Urothelium cell line (cell line): Measurements from ENCODE around the gene CCSAP.
"Not testable (repeated sequence)": the region's sequence is repeated elsewhere in the genome, so short reads cannot be mapped to it uniquely, and the experiment has no call there.

Experiments used
- DNase-seq: peaks from one replicate; pipeline ENCODE4 v3.0.0; 2011; ENCODE audit warnings: low spot score, mixed read lengths
- FAIRE-seq: peaks from 2 replicates; lab custom pipeline; 2011; peaks lifted over from hg19 to GRCh38; lab: Jason Lieb, UNC

Gene CCSAP

DNA sequence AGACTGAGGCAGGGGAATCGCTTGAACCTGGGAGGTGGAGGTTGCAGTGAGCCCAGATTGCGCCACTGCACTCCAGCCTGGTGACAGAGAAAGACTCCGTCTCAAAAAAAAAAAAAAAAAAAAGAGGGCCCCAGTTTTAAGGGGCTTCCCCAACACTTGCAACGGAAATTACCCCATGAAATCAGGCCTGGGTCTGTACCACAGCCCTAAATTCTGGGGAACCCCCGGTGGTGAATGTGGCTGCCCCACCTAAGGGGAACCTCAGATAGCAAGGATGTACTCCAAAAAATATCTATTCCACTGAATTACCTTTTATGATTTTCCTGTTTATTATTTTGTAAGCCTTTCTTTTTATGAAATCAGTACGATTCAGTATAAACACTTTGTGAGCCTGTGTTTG, 15.1 kb downstream of the CCSAP start:
- FAIRE-seq, DNase-seq: not testable (repeated sequence)

DNA sequence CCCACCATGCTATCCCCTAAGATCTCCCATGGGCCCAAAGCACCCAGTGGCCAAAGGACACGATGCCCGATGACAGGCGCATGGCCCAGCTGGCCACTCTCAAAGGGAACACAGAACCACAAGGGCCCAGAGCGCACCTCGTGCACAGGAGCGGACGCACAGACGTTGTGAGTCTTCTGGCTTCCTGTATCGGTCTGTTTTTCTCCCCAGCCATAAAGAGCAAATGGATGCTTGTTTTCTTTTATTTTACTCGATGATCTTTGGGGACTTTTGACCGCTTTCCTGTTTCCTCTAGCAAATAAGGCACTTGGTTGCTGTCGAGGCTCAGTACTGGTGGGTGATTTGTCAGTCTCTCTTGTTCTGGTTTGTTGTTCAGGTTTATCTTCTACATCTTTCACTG, 16.2 kb downstream of the CCSAP start:
- FAIRE-seq (no peak), DNase-seq (no peak)

DNA sequence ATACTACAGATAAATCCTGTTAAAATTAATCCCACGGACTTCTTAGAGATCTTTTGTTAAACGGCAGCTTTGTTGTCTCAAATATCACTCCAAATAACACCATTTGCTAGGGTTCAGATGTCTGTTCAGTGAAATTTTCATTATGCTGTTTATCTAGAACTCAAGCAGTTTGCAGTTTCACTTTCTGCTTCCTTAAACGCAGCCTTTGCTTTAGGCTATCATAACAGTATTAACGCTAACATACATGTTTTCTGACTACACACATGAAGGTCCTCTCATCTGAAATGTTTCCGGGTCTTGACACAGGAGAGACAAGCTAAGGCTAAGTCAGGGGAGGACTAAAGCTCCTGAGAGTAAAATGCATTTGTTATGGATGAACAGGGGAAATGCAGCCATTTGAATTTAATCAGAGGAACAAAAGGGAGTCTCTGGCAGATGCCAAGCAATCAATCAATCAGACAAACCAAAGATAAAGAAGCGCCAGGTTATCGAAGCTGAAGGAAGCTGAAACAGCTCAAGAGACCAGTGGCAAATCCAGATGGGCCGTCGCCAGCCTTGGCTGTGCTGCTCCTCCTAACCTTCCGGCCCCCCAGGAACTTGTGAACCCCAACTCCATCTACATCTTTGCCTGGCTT, 16.9 kb downstream of the CCSAP start:
- DNase-seq (no peak), FAIRE-seq (no peak)

DNA sequence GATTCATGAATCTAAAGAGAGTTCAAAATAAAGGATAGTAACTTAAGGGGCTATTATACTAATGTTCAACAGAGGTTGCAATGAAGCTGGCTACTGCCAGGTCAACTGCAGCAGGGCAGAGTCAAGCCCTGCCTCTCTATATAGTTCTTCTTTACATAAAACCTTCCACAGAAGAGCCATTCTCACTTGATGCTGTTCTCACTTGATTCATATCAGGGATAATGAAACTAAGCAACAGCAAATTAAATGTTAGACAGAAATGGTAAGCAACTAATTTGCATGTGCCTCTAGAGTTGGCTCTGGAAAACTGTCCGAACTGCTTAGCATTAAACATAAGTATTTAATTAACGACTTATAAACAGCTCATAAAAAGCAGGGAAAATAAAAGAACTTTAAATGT, 17.4 kb downstream of the CCSAP start:
- FAIRE-seq: no peak
- DNase-seq: no peak

DNA sequence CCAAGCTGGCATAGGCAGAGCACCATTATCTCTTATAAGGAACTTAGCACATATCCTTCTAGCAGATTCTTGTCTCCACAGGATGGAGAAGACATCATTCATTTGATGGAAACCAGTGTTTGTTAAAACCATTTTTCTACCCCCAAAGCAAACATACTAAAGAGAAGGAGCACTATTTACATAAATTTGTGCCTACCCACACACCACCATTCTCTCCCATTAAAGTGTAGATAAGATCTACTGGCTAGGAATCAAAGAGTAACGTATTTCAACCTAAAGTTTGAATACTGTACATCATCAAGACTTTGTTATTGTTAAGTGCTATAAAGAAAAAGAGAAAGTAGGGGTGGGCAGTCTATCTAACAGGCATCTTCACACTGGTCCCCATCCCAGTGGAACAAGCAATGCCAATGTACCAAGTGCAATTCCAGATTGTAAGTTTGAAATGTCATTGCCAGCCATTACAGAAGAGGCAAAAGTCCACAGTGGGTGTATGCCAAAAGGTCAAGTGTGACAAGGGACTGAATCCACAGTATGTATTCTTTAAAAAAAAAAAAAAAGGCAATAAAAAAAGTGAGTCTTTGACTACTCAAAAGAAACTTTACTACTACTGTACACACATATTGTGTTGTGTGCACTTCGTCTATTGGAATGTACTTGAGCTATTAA, 18.8 kb downstream of the CCSAP start:
- DNase-seq: no peak
- FAIRE-seq: no peak

DNA sequence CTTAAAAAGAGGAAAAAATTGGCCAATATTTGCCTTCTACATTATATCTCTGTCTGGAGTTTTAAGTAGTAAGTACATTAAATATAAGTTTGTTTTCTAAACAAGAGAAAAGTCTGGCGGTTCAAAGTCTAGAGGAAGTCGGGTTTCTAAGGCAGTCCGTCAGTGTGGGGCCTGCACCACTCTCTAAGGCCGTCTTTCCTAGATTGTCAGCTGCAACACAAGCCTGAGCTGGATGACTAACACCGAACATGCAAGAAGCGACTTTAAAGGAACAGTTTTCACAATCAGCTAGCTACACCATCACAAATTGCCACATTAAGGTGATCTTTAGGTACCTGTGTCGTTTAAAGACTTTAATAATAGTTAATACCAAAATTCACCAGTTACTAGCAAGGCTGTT, 19.6 kb downstream of the CCSAP start:
- FAIRE-seq: no peak
- no peak for DNase-seq

DNA sequence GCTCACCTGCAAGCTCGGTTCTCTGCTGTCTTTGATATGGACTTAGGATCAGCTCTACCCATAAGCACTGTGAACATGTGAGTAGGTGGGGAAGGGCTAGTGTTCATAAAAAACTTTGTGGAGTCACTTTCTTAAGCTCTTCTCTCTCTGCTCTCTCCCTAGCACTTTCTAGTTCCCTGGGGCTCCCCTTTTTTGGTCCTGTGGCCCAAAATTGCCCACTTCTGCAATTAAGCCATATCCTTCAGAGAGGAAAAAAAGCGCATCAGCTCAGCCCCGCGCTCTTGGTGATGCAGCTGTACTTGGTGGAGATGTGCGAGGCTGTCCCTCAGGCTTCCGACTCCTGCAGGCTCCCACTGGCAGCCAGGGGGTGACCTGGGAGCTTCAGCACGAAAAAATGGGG, 23.4 kb downstream of the CCSAP start:
- no peak for FAIRE-seq

DNA sequence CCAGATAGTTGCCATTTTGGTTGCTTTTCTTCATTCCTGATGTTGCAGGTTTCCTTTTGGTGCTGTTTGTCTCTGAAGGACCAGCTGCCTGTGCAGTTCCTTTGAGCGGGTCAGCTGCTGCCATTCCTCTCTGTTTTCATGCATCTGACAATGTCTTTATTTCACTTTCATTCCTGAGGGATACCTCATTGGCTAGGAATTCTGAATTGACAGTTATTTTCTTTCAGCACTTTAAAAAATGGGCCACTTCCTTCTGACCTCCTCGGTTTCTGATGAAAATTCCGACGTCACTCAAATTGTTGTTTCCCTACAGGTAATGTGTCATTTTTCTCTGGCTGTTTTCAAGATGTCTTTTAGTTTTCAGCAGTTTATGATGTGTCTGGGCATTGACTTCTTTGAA, 24.8 kb downstream of the CCSAP start:
- FAIRE-seq (no peak), DNase-seq (no peak)

More for the DNA sequence above, 23.4 kb downstream of the CCSAP start:
- DNase-seq: no peak

DNA sequence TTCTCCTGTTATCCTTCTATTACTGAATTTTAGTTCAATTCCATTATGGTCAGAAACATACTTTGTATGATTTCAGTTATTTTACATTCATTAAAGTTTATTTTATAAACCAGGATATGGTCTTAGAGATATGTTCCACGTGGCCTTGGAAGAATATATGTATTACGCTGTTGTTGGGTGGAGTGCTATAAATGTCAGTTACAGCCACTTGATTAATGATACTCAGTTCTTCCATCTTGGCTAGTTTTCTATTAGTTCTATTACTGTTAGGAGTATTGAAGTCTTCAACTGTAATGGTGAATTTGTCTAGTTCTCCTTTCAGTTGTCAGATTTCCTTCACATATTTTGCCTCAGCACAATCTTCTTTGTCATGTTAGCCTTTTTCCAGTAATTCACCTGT, 26.7 kb downstream of the CCSAP start:
- FAIRE-seq (no peak), DNase-seq (no peak)

DNA sequence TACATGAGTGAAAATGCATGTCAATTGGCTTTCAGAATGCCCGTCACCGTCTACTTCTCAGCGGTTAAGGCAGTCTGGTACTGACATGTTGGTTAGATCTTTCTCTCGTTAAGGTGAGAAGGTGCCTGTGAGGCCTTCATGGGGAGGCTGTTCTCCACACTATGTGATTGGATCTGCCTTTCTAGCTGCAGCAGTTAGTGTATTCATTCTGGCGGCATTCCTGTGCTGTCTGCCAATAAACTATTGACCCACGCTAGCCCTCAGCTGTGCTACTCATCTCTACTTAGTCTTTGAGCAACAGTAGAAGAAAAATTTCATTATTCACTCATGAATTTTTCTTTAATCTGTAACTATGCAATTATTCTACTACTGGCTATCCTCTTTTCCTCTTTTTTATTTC, 32.0 kb downstream of the CCSAP start:
- FAIRE-seq: no peak
- no peak for DNase-seq

DNA sequence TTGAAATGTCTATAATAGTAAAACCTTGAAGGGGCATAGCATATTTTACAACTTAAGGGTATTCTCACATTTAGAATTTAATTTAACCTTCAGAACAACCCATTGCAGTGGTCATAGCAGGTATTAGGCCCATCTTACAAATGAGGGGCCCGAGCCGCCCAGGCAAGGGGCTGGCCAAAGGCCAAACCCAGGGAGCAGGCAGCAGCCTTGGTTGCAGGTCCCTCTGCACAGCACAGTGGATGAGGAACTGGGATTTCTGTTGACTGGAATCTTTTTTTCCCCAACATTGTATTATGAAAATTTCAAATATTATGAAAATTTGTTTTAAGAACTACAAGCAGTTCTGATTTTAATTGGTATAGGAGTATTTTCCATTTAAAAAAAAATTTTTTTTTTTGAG, 33.2 kb downstream of the CCSAP start:
- FAIRE-seq: no peak
- no peak for DNase-seq

DNA sequence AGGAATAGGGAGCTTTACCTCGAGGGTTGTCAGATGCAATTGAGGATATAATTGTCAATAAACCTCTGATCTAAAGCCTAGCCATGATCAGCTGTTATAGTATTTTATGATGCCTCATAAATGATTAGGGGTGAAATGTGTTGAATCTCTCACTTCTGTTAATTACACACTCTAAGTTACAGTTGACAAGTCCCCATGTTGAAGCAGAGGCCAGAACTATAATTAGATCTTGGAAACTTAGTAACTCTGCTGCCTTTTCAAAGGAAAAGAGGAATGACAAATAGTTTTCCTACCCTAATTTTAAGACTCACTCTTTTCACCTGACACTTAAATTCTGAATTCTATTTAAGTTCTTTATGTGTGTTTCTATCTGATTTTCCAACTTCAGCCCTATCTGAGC, 33.8 kb downstream of the CCSAP start:
- DNase-seq (no peak), FAIRE-seq (no peak)

DNA sequence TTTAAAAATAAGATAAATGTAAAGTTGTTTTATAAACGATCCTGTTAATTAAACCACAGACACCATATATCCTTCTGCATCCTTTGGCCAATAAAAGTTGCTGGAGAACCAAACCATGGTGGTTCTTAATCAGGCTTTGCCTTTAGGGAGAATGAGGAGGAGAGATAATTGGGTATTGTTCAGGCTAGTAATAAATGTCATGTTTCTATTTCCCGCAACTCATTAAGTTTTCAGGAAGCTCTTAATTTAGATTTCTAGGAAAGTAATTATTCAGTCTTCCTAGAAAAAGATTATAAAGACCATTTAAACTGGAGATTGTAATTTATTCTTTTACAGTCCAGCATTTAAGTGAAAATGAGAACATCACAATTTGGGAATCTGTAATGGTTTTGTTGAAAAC, 37.5 kb downstream of the CCSAP start:
- FAIRE-seq (no peak), DNase-seq (no peak)

DNA sequence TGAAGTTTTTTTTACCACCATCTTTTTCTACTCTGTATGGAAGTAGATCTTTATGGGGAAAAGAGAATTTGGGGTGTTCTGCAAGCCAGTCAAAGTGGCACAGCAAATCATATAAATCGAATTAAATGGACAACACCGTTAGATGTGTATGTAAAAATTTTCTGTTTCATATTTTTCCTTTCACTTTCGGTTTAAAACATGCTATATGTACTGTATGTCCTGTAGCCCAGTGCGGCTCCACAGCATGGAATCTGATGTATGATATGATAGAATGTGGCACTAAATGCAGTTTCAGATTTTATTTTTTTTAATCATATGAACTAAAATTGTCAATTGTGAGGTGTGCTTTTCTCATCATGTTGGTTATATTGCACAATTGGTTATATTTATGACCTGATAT, 39.0 kb downstream of the CCSAP start:
- DNase-seq: no peak
- FAIRE-seq: no peak

DNA sequence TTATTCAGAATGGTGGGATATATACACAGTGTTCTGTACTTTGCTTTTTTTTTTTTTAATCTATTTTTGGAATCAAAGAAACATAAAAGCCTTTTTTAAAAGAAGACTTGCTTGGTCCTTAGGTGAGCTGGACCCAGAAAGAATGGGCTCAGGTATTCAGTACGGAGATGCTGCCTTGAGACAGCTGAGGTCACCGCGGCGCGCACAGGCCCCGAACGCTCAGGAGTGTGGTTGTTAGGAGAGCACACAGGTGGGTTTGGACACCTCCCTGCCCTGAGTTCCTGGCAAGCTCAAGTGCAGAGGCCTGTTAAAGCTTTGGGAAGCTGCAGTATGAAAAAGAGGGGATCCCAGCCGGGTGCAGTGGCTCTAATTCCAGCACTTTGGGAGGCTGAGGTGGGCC, 40.1 kb downstream of the CCSAP start:
- FAIRE-seq (no peak), DNase-seq (no peak)

DNA sequence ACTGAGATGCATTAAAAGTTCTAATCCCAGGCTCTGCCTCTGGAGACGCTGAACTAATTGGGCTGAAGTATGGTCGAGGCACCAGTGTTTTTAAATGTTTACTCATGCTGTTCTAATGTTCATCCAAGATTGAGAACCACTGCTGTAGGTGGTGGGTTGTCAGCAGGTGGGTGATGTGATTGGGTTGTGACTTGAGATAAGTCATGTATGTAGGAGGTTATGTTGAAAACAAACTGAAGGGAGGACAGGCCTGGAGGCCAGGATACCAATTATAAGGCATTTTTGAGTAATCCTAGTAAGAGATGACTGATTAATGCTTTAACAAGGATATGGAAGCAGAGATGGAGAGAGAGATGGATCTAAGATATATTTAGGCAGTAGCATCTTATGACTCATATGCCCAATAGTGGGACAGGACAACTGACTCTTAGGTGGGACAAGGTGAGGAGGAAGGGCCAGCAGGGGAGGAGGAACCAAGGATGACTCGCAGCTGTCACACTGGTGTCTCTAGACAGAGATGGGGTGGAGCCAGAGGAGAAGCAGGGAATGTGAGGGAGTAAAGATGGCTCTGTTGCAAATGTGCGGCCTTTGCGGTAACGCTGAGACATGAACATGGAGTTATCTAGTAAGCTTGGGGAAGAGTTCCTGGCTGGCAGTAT, 42.6 kb downstream of the CCSAP start:
- no peak for DNase-seq
- no peak for FAIRE-seq

DNA sequence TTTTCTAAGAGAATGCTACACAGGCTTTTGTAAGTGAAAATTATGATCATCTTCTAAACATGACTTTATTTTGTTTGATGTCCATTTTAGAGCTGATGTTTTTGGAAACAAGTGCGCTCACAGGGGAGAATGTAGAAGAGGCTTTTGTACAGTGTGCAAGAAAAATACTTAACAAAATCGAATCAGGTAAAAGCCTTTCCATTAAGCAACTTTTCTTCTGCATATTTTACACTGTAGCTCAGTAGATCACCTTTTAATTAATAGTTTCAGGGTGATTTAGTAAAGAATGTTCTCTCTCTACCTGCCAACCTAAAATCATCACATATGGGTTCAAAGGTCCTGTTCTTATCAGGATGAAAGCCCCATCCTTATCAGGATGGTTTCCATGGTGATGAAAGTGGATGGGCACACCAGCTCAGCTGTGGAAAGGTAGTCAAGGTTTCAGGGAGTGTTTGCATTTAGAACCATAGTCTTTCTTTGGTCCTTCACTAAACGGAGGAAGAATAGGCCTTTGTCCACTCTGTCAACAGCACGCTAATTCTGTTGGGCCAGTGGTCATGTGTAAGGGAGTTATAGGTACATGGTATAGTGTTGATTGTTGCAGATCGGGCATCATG, 43.9 kb downstream of the CCSAP start:
- FAIRE-seq (no peak), DNase-seq (no peak)

DNA sequence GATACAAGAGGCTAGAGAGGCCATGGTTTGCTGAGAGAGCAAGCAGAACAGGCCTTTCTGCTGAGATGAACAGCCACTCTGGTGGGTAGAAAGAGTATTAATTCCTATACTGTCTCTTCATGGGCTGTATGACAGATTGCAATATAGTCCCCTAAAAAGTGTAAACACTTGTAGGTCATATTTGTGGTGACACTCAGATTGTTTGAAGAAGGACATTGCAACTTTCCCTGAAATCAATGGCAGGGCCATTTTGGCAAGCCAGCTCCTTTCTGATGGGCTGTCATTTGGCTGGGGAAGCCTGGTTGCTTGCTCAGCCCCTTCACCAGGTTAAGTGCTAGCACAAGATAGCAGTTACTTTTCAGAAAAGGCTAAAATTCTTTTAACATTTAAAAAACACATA, 44.4 kb downstream of the CCSAP start:
- FAIRE-seq (no peak), DNase-seq (no peak)

DNA sequence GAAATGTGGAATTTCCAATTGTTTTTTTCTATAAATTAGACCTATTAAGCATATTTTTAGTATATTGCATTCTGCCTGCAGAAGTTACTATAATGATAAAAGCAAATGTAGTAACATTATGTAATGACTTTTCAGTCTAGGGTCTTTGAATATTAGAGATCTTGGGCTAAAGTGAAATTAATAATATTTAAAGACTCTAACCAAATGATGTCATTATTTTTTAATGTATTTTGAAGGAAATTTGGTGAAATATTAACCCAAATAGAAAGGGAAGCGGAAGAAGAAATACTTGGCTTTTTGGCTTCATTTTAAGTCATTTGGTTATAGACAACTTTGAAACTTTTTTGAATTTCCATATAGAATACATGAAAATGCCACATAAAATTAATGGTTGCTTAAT, 45.1 kb downstream of the CCSAP start:
- no peak for FAIRE-seq

DNA sequence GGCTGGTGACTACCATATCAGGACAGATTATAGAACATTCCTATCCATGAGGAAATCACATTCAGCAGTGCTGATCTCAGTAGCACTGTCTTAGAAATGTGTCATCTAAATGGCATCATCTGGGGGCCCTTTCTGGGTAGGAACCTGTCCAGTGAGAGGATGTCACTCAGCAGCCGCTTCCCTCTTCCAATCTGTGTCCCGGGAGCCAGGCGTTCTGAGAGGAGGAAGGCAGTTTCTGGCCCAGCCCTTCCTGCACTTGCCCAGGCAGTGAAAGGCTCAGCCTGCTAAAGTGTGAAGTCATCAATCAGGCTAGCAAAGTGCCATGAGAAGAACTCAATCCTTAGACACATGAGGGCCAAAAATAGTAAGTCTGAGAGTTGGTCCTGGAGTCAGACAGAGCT, 46.3 kb downstream of the CCSAP start:
- no peak for DNase-seq
- FAIRE-seq: no peak

More for the DNA sequence above, 45.1 kb downstream of the CCSAP start:
- no peak for DNase-seq

DNA sequence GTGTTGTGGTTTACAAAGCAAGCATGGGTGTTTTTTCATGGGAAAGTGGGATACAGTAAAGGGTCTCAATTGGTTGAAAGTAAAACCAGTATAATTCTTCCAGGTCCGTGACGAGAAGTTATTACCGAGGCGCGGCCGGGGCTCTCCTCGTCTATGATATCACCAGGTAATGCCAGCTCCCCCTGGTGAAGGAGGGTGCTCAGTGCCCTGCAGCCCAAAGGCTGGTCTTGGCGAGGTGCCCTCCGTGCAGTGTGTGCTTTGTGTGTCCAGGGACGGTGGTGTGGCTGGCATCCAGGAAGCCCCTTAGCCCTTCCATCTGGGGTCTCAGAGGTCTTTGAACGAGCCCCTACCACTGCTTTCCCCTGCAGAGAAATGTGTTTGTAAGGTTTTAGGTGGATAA, 47.1 kb downstream of the CCSAP start:
- FAIRE-seq (no peak), DNase-seq (no peak)
